HEK293T (cell line): ENCODE data around the gene PRKCE.

Experiments
- ARNT ChIP-seq: fragments of 450-650 bp; IDR thresholded peaks from 2 replicates; pipeline ENCODE4 v1.6.1; 2017; ENCODE audit warnings: mild to moderate bottlenecking
- BHLHE40 ChIP-seq: fragments of 450-650 bp; IDR thresholded peaks from 2 replicates; pipeline ENCODE4 v1.6.1; 2016; ENCODE audit warnings: mild to moderate bottlenecking, moderate library complexity, borderline replicate concordance
- ELF4 ChIP-seq: fragments of 450-650 bp; IDR thresholded peaks from 2 replicates; pipeline ENCODE4 v1.6.1; 2017; ENCODE audit warnings: antibody characterized with exemption
- FOXA1 ChIP-seq: fragments of 450-650 bp; IDR thresholded peaks from 2 replicates; pipeline ENCODE4 v1.6.1; 2016; ENCODE audit warnings: mild to moderate bottlenecking
- FOXK2 ChIP-seq: fragments of 450-650 bp; IDR thresholded peaks from 2 replicates; pipeline ENCODE4 v1.6.1; 2016; ENCODE audit warnings: mild to moderate bottlenecking
- FOXM1 ChIP-seq: fragments of 450-650 bp; IDR thresholded peaks from 2 replicates; pipeline ENCODE4 v1.6.1; 2017; ENCODE audit warnings: mild to moderate bottlenecking, borderline replicate concordance
- HDGF ChIP-seq: fragments of 450-650 bp; IDR thresholded peaks from 2 replicates; pipeline ENCODE4 v1.6.1; 2017; ENCODE audit warnings: antibody characterized with exemption, borderline replicate concordance
- LEF1 ChIP-seq: fragments of 450-650 bp; IDR thresholded peaks from 2 replicates; pipeline ENCODE4 v1.6.1; 2017; ENCODE audit warnings: mild to moderate bottlenecking, borderline replicate concordance
- NFRKB ChIP-seq: fragments of 450-650 bp; IDR thresholded peaks from 2 replicates; pipeline ENCODE4 v1.6.1; 2016; ENCODE audit warnings: mild to moderate bottlenecking, moderate library complexity
- PKNOX1 ChIP-seq: fragments of 450-650 bp; IDR thresholded peaks from 2 replicates; pipeline ENCODE4 v1.6.1; 2016
- SP1 ChIP-seq: fragments of 450-650 bp; IDR thresholded peaks from 2 replicates; pipeline ENCODE4 v1.6.1; 2017
- SUZ12 ChIP-seq: fragments of 450-650 bp; IDR thresholded peaks from 2 replicates; pipeline ENCODE4 v1.6.1; 2016; ENCODE audit warnings: mild to moderate bottlenecking
- TARDBP ChIP-seq: fragments of 450-650 bp; IDR thresholded peaks from 2 replicates; pipeline ENCODE4 v1.6.1; 2016
- ZNF384 ChIP-seq: fragments of 450-650 bp; IDR thresholded peaks from 2 replicates; pipeline ENCODE4 v1.6.1; 2016

GRCh38 chr2:45734952-45735351 is 83.5 kb downstream of the PRKCE start:
- no peak for TF ChIP-seq FOXK2
- no peak for TF ChIP-seq NFRKB
- no peak for TF ChIP-seq LEF1
- no peak for TF ChIP-seq ZNF384
- no peak for TF ChIP-seq SP1
- no peak for TF ChIP-seq ELF4
- TF ChIP-seq PKNOX1, result no peak
- no peak for TF ChIP-seq FOXA1
- no peak for TF ChIP-seq SUZ12
- TF ChIP-seq TARDBP, result no peak
- TF ChIP-seq BHLHE40, result no peak
- no peak for TF ChIP-seq FOXM1
- TF ChIP-seq ARNT, result no peak
- TF ChIP-seq HDGF, result no peak
